Mammary epithelial cell (primary cell): Measurements from ENCODE around the gene KLHL12.

ENCODE experiments used
- CTCF ChIP-seq, 2 donors: IDR thresholded peaks in 1 of 2; conservative IDR thresholded peaks in 1 of 2; 2 replicates each; pipeline ENCODE4 v1.5.1; 2011 to 2012; ENCODE audit warnings: inconsistent platforms in 2 of 2, low read length in 2 of 2, mild to moderate bottlenecking in 2 of 2, control low read depth in 1 of 2, low read depth in 1 of 2; ENCODE audit not compliant: insufficient read depth in 1 of 2; ENCODE audit errors: extremely low read depth in 1 of 2
- EZH2 ChIP-seq: IDR thresholded peaks from 2 replicates; pipeline ENCODE4 v1.6.1; 2012; ENCODE audit warnings: low read length, inconsistent platforms, borderline replicate concordance

GRCh38 chr1:202871367-202871766 lies 55.7 kb downstream of the KLHL12 start:
- no peak for TF ChIP-seq CTCF (conservative IDR thresholded peaks at IDR 0.05 in 1 of 2, IDR thresholded peaks at IDR 0.05 in 1 of 2; ENCODE audit: extremely low read depth in 1 of 2, insufficient read depth in 1 of 2, low read depth in 1 of 2, low read length in 2 of 2)
- TF ChIP-seq EZH2: no peak
